Glutamatergic neuron (in vitro differentiated cells): ENCODE data around the gene WNT3A. TPM values are rescaled to one million over a fixed set of nuclear protein-coding genes. Genes with fewer than 3 reads are reported as not detected.

Source experiments
- DNase-seq: peaks from one replicate; pipeline ENCODE4 v3.0.0; 2022
- H3K27ac Mint-ChIP-seq: one replicate; pipeline ENCODE4 v1.8.0; 2020; ENCODE audit warnings: mild to moderate bottlenecking, mixed read lengths, inconsistent platforms; ENCODE audit not compliant: unreplicated experiment
- H3K27me3 Mint-ChIP-seq: one replicate; pipeline ENCODE4 v1.8.0; 2020; ENCODE audit warnings: mild to moderate bottlenecking, moderate library complexity, mixed read lengths, inconsistent platforms; ENCODE audit not compliant: unreplicated experiment
- H3K36me3 Mint-ChIP-seq: one replicate; pipeline ENCODE4 v1.8.0; 2020; ENCODE audit warnings: mild to moderate bottlenecking, mixed read lengths, inconsistent platforms; ENCODE audit not compliant: unreplicated experiment
- H3K4me1 Mint-ChIP-seq: one replicate; pipeline ENCODE4 v1.8.0; 2020; ENCODE audit warnings: mild to moderate bottlenecking, low read depth, mixed read lengths, inconsistent platforms; ENCODE audit not compliant: unreplicated experiment
- H3K4me3 Mint-ChIP-seq: one replicate; pipeline ENCODE4 v1.8.0; 2020; ENCODE audit warnings: mild to moderate bottlenecking, mixed read lengths, inconsistent platforms; ENCODE audit not compliant: unreplicated experiment
- H3K9me3 Mint-ChIP-seq: one replicate; pipeline ENCODE4 v1.8.0; 2020; ENCODE audit warnings: mild to moderate bottlenecking, moderate library complexity, mixed read lengths, inconsistent platforms; ENCODE audit not compliant: unreplicated experiment
- CTCF ChIP-seq: fragments of 200-600 bp; sonication (generic); IDR thresholded peaks from one replicate; pipeline ENCODE4 v1.5.0; 2021; ENCODE audit not compliant: partially characterized antibody, unreplicated experiment
- total RNA-seq: library from RNA; stranded (reverse); fragmentation: NEBNext Ultra II Directional; extraction: Animal tissue kit (Norgen Biotek cat#: 25700); gene quantifications from one replicate; pipeline ENCODE4 v1.2.1, GENCODE V29; 2021; ENCODE audit not compliant: unreplicated experiment

The WNT3A gene
- total RNA-seq, 1 donor from 2014 or later = not detected

- no peak for DNase-seq
- no peak for TF ChIP-seq CTCF
- no peaks in the 10 kb centered on the region for H3K4me1 Mint-ChIP-seq
- no peak overlapping the region for H3K4me3 Mint-ChIP-seq
- no peaks in the 10 kb centered on the region for H3K36me3 Mint-ChIP-seq
- H3K9me3 Mint-ChIP-seq = peaks cover 3% of the 10 kb centered on the region
- H3K27me3 Mint-ChIP-seq = peaks cover 22% of the 10 kb centered on the region
- H3K27ac Mint-ChIP-seq = no peak overlapping the region
Measured at GRCh38 chr1:228009116-228009827, 2.5 kb downstream of the WNT3A start.

GRCh38 chr1:228009828-228010775 lies 3.3 kb downstream of the WNT3A start:
- H3K27me3 Mint-ChIP-seq = peaks cover 23% of the 10 kb centered on the region
- H3K27ac Mint-ChIP-seq = no peak overlapping the region
- H3K9me3 Mint-ChIP-seq = peaks cover 3% of the 10 kb centered on the region
- DNase-seq = peak; percentile 51
- H3K4me1 Mint-ChIP-seq = no peaks in the 10 kb centered on the region
- no peak for TF ChIP-seq CTCF
- H3K36me3 Mint-ChIP-seq = no peaks in the 10 kb centered on the region
- H3K4me3 Mint-ChIP-seq = no peak overlapping the region

GRCh38 chr1:228010921-228011320 lies 4.1 kb downstream of the WNT3A start:
- H3K4me1 Mint-ChIP-seq = no peaks in the 10 kb centered on the region
- no peak for DNase-seq
- H3K36me3 Mint-ChIP-seq = no peaks in the 10 kb centered on the region
- peaks cover 20% of the 10 kb centered on the region for H3K27me3 Mint-ChIP-seq
- TF ChIP-seq CTCF = no peak
- peaks cover 3% of the 10 kb centered on the region for H3K9me3 Mint-ChIP-seq
- no peak overlapping the region for H3K4me3 Mint-ChIP-seq
- no peak overlapping the region for H3K27ac Mint-ChIP-seq

GRCh38 chr1:228011721-228012311 lies 5.0 kb downstream of the WNT3A start:
- H3K4me3 Mint-ChIP-seq = no peak overlapping the region
- peaks cover 20% of the 10 kb centered on the region for H3K27me3 Mint-ChIP-seq
- no peak for DNase-seq
- peaks cover 3% of the 10 kb centered on the region for H3K9me3 Mint-ChIP-seq
- no peaks in the 10 kb centered on the region for H3K4me1 Mint-ChIP-seq
- no peak overlapping the region for H3K27ac Mint-ChIP-seq
- TF ChIP-seq CTCF = no peak
- no peaks in the 10 kb centered on the region for H3K36me3 Mint-ChIP-seq
